Upper lobe of left lung (tissue), 6 donors: ENCODE data around the gene CELA2B. TPM values are rescaled to one million over a fixed set of nuclear protein-coding genes. Genes with fewer than 3 reads are reported as not detected.
"Not testable (repeated sequence)": the region's sequence is repeated elsewhere in the genome, so short reads cannot be mapped to it uniquely, and the experiment has no call there.

ENCODE experiments used
- ATAC-seq, 2 donors: fragments of 200-7000 bp; cut with Tn5 transposase; one replicate each; pipeline ENCODE4 v1.9.1; 2022; ENCODE audit warnings: mild to moderate bottlenecking in 2 of 2, moderate library complexity in 2 of 2; ENCODE audit not compliant: low FRiP score in 2 of 2
- DNase-seq, 2 donors: peaks; one replicate each; pipeline ENCODE4 v3.0.0-alpha.2; 2019 to 2020
- H3K27ac ChIP-seq, 4 donors: fragments of 200-600 bp; sonication (generic); one replicate each; pipeline ENCODE4 v1.5.1; 2016 to 2019
- H3K27me3 ChIP-seq, 4 donors: fragments of 200-600 bp; sonication (generic); one replicate each; pipeline ENCODE4 v1.5.1; 2017 to 2019
- H3K36me3 ChIP-seq, 4 donors: fragments of 200-600 bp; sonication (generic); one replicate each; pipeline ENCODE4 v1.5.1; 2016 to 2019
- H3K4me1 ChIP-seq, 4 donors: fragments of 200-600 bp; sonication (generic); one replicate each; pipeline ENCODE4 v1.5.1; 2018 to 2019
- H3K4me3 ChIP-seq, 4 donors: fragments of 200-600 bp; sonication (generic); one replicate each; pipeline ENCODE4 v1.5.1; 2017 to 2019; ENCODE audit warnings: mild to moderate bottlenecking in 2 of 4, moderate library complexity in 1 of 4
- H3K9me3 ChIP-seq, 4 donors: fragments of 200-600 bp; sonication (generic); one replicate each; pipeline ENCODE4 v1.5.1; 2018 to 2019
- EP300 ChIP-seq, 4 donors: sonication (generic); formaldehyde crosslinking; IDR thresholded peaks; one replicate each; pipeline ENCODE4 v1.5.1; 2017; ENCODE audit warnings: antibody characterized with exemption in 4 of 4, control low read depth in 2 of 4
- POLR2A ChIP-seq, 4 donors: fragments of 450-650 bp; IDR thresholded peaks; one replicate each; pipeline ENCODE4 v1.5.1; 2016 to 2017; ENCODE audit warnings: antibody characterized with exemption in 4 of 4, mild to moderate bottlenecking in 2 of 4
- POLR2AphosphoS5 ChIP-seq, 2 donors: sonication (generic); formaldehyde crosslinking; IDR thresholded peaks; one replicate each; pipeline ENCODE4 v1.5.1; 2017; ENCODE audit warnings: antibody characterized with exemption in 2 of 2
- WGBS, 2 donors: methylation state at CpG; one replicate each; pipeline ENCODE4 v1.1.5; 2017 to 2018; 5-methylcytosine and 5-hydroxymethylcytosine counted together
- total RNA-seq, 6 donors: library from RNA; depleted of rRNA in 4 of 6; stranded (reverse); fragments of >200 nt in 4 of 6; gene quantifications; one replicate each; pipeline versions ENCODE4 v1.1.0 to v1.2.1, GENCODE V29; 2016 to 2021
- TF ChIP-seq, protein P1 (sequence below), 6 experiments: fragments of 450-650 bp in 4 of 6; fragments of 200-600 bp in 2 of 6; sonication (generic) in 2 of 6; IDR thresholded peaks; one replicate each; pipeline ENCODE4 v1.5.1; 2016 to 2019; ENCODE audit warnings: antibody characterized with exemption in 6 of 6
- donor health status: DM: no; HTN: no; CAD: no; lungs with moderate emphysema.
- donor health status: DM: no; HTN: yes; CAD: no; lungs with severe emphysema.

Gene CELA2B
- total RNA-seq, 6 donors from 2014 or later, result 0.91 to 1.8 (median 1.3) TPM; not detected in 3

DNA sequence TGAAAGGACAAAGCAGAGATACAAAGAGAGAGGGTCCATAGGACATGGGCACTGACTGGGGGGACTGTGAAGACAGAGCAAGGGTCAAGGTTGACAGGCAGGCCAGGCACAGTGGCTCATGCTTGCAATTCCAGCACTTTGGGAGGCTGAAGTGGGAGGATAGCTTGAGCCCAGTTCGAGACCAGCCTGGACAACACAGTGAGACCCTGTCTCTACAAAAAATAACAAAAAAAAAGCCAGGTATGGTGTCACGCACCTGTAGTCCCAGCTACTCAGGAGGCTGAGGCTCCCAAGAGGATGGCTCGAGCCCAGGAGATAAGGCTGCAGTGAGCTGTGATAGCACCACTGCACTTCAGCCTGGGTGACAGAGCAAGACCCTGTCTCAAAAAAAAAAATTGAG, 43.7 kb downstream of the CELA2B start:
- Histone ChIP-seq H3K4me3 (no peak overlapping the region), H3K27ac (no peak overlapping the region), H3K36me3 (peaks cover 0 to 13% (median 3%) of the 10 kb centered on the region in 4 donors), H3K9me3 (no peaks in the 10 kb centered on the region), H3K27me3 (no peaks in the 10 kb centered on the region), H3K4me1 (peaks cover 8 to 15% (median 10%) of the 10 kb centered on the region in 4 donors)
- TF ChIP-seq POLR2AphosphoS5 (IDR thresholded peaks at IDR 0.05) (no peak), EP300 (IDR thresholded peaks at IDR 0.05) (no peak), POLR2A (IDR thresholded peaks at IDR 0.05) (no peak)
- TF ChIP-seq, protein P1, sequence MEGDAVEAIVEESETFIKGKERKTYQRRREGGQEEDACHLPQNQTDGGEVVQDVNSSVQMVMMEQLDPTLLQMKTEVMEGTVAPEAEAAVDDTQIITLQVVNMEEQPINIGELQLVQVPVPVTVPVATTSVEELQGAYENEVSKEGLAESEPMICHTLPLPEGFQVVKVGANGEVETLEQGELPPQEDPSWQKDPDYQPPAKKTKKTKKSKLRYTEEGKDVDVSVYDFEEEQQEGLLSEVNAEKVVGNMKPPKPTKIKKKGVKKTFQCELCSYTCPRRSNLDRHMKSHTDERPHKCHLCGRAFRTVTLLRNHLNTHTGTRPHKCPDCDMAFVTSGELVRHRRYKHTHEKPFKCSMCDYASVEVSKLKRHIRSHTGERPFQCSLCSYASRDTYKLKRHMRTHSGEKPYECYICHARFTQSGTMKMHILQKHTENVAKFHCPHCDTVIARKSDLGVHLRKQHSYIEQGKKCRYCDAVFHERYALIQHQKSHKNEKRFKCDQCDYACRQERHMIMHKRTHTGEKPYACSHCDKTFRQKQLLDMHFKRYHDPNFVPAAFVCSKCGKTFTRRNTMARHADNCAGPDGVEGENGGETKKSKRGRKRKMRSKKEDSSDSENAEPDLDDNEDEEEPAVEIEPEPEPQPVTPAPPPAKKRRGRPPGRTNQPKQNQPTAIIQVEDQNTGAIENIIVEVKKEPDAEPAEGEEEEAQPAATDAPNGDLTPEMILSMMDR (IDR thresholded peaks at IDR 0.05), result no peak
- WGBS, 2 donors, result 97 to 98% methylated on average over 3 of the region's 3 CpGs
- ATAC-seq, result no peak
- no peak for DNase-seq

DNA sequence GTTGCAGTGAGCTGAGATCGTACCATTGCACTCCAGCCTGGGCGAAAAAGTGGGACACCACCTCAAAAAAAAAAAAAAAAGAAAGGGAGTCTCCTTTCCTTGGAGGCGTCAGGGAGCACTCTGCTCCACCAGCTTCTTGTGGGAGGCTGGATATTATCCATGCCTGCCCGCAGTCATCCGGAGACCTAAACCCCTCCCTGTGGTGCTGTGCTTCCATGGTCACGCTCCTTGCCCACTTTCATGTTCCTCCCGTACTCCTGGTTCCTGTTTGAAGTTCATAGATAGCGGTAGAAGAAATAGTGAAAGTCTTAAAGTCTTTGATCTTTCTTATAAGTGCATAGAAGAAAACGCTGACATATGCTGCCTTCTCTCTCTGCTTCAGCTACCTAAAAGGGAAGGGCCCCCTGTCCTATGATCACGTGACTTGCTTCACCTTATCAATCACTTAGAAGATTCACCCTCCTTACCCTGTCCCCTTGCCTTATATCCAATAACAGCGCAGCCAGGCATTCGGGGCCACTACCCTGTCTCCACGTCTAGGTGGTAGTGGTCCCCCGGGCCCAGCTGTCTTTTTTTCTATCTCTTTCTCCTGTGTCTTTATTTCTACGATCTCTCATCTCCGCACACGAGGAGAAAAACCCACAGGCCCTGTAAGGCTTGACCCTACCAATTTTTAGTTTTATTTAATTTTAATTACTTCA, 45.5 kb downstream of the CELA2B start:
- peaks cover 0 to 13% (median 3%) of the 10 kb centered on the region in 4 donors for H3K36me3 ChIP-seq
- H3K27me3 ChIP-seq, H3K4me3 ChIP-seq, H3K9me3 ChIP-seq, H3K27ac ChIP-seq, ATAC-seq, DNase-seq: not testable (repeated sequence)
- H3K4me1 ChIP-seq, result peaks cover 18 to 27% (median 19%) of the 10 kb centered on the region in 4 donors
- WGBS, 2 donors, result 88 to 92% methylated on average over 17 of the region's 17 CpGs

DNA sequence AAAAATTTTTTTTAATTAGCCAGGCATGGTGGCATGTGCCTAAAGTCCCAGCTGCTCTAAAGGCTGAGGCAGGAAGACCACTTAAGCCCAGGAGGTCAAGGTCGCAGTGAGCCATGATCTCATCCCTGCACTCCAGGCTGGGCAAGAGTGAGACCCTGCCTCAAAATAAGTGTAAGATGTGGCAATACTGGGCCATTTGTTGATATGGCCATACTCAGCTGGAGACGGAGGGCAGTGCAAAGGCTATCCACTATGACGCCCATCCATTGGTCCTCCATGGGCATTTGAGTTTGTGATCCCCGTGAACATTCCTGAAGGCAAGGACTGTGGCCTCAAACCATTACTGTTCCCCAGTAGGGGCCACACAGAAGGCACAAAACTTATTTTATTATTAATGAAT, 46.6 kb downstream of the CELA2B start:
- WGBS, 2 donors, result 100% methylated on average over 1 to 4 of the region's 4 CpGs
- no peak overlapping the region for H3K4me3 ChIP-seq
- H3K27ac ChIP-seq, result peak overlapping the region in 1 of 4 donors; percentile 96
- H3K27me3 ChIP-seq, result no peaks in the 10 kb centered on the region
- DNase-seq, result no peak
- no peaks in the 10 kb centered on the region for H3K9me3 ChIP-seq
- H3K4me1 ChIP-seq, result peaks cover 23 to 32% (median 24%) of the 10 kb centered on the region in 4 donors
- no peak for ATAC-seq
- H3K36me3 ChIP-seq, result peaks cover 0 to 5% (median 0%) of the 10 kb centered on the region in 4 donors
- no peak for TF ChIP-seq POLR2A (IDR thresholded peaks at IDR 0.05)
- TF ChIP-seq, protein P1 (IDR thresholded peaks at IDR 0.05), result no peak
- no peak for TF ChIP-seq POLR2AphosphoS5 (IDR thresholded peaks at IDR 0.05)
- TF ChIP-seq EP300 (IDR thresholded peaks at IDR 0.05), result no peak

DNA sequence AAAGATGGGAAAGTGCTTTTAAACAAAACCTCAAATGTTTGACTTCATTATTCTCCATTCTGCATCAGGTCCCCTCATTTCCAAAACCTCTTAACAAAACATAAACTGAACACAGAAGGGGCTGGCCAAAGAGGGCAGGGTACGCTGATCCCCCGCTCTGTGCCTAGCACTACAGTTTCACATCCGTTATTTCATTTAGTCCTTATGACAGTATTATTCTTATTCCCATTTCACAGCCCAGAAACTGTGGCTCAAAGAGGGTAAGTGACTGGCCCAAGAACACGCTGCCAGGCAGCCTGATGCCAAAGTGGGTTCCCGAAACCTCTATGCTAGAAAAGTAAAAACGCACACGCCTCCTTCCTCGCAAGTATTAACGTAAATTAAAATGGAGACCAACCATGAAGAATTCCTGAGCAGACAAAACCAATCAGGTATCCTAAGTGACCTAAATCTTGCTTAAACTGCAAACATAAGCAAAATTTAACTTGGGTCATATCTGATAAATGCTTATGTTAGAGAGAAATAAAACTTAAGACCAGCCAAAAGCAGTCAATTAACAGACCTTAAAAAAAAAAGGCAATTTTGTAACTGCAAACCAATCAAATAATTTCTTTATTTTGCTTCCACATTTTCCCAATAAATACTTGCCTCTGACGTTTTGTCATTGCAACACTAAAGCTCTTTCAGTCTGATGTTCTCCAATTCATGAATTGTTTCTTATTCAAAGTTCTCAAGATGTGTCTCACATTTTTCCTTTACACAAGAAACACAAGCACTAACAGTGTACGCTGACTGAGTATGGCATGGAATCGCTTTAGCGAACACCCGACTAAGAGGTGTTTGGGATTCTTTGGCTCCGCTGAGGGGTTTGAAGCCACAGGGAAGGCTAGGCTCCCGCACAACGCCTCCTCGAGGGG, 47.5 kb downstream of the CELA2B start:
- H3K27me3 ChIP-seq, result no peaks in the 10 kb centered on the region
- H3K4me1 ChIP-seq, result peaks cover 27 to 40% (median 30%) of the 10 kb centered on the region in 4 donors
- TF ChIP-seq EP300 (IDR thresholded peaks at IDR 0.05) (no peak), POLR2AphosphoS5 (IDR thresholded peaks at IDR 0.05) (no peak), POLR2A (IDR thresholded peaks at IDR 0.05) (peak in 1 of 4 donors; percentile 6)
- TF ChIP-seq, protein P1 (IDR thresholded peaks at IDR 0.05), result no peak
- ATAC-seq (no peak), DNase-seq (no peak)
- H3K36me3 ChIP-seq, result no peaks in the 10 kb centered on the region
- 42 to 52% methylated on average over 15 to 17 of the region's 18 CpGs for WGBS, 2 donors
- H3K27ac ChIP-seq, result peak overlapping the region; percentile 96 to 100 (median 96)
- peak overlapping the region; percentile 65 to 96 (median 78) for H3K4me3 ChIP-seq
- no peaks in the 10 kb centered on the region for H3K9me3 ChIP-seq

DNA sequence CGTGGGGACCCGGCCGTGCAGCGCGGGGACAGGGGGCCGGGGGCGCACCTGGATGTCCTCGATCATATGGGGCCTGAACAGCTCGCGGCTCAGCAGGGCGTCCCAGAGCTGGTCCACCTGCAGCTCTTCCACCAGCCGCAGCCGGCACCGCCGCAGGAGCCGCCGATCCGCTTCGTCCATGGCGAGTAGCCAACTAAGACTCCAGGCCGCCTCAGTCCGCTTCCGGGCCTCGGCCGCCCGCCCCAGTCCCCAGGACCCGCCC, 48.0 kb downstream of the CELA2B start, which contains the start of gene CASP9:
Gene CASP9 (minus strand): TSS at position 195 of the 262 bp plus-strand sequence. CDS start 15 bp downstream, at position 180.
- H3K4me1 ChIP-seq, result peaks cover 27 to 43% (median 33%) of the 10 kb centered on the region in 4 donors
- TF ChIP-seq, protein P1 (IDR thresholded peaks at IDR 0.05), result no peak
- TF ChIP-seq POLR2A (IDR thresholded peaks at IDR 0.05) (peak in 2 of 4 donors; percentile 16 to 43), POLR2AphosphoS5 (IDR thresholded peaks at IDR 0.05) (peak; percentile 57 to 79)
- WGBS, 2 donors, result 0% methylated on average over 1 to 4 of the region's 27 CpGs
- H3K4me3 ChIP-seq, result peak within 1 kb of the TSS; percentile 65 to 96 (median 78)
- ATAC-seq (no peak), DNase-seq (no peak)
- H3K36me3 ChIP-seq, result no peaks in the 10 kb centered on the region
- no peaks in the 10 kb centered on the region for H3K9me3 ChIP-seq
- H3K27ac ChIP-seq, result peak within 1 kb of the TSS; percentile 96 to 100 (median 96)
- no peaks in the 10 kb centered on the region for H3K27me3 ChIP-seq
